GM12872 (cell line): ENCODE data around the gene WNT2.

Source experiments
- TF ChIP-seq, protein P1 (sequence below): IDR thresholded peaks from 3 replicates; pipeline ENCODE4 v1.5.1; 2011; ENCODE audit warnings: low read depth, mild to moderate bottlenecking, low read length, moderate library complexity; ENCODE audit not compliant: insufficient read depth

The WNT2 gene

GRCh38 chr7:117243390-117243789 lies 79.5 kb downstream of the WNT2 start:
- TF ChIP-seq, protein P1, sequence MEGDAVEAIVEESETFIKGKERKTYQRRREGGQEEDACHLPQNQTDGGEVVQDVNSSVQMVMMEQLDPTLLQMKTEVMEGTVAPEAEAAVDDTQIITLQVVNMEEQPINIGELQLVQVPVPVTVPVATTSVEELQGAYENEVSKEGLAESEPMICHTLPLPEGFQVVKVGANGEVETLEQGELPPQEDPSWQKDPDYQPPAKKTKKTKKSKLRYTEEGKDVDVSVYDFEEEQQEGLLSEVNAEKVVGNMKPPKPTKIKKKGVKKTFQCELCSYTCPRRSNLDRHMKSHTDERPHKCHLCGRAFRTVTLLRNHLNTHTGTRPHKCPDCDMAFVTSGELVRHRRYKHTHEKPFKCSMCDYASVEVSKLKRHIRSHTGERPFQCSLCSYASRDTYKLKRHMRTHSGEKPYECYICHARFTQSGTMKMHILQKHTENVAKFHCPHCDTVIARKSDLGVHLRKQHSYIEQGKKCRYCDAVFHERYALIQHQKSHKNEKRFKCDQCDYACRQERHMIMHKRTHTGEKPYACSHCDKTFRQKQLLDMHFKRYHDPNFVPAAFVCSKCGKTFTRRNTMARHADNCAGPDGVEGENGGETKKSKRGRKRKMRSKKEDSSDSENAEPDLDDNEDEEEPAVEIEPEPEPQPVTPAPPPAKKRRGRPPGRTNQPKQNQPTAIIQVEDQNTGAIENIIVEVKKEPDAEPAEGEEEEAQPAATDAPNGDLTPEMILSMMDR, result no peak

DNA sequence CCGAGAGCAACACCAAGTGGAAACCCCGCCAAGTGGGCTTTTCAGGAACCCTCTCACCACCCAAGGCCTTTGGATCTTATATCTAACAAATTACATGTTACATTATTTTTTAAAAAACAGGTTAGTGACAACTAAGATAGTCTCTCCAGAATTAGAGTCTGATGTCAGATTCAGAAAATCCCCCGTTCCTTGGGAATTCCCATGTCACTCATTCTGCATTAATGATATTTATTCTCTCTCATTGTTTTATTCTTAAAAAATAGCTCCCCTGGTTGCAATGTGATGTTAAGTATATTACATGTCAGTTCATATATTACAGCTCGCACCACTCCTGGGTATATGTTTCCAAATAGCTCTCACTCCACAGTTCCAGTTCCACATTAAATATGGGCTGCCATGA lies 81.8 kb downstream of the WNT2 start:
- TF ChIP-seq, protein P1, result no peak

DNA sequence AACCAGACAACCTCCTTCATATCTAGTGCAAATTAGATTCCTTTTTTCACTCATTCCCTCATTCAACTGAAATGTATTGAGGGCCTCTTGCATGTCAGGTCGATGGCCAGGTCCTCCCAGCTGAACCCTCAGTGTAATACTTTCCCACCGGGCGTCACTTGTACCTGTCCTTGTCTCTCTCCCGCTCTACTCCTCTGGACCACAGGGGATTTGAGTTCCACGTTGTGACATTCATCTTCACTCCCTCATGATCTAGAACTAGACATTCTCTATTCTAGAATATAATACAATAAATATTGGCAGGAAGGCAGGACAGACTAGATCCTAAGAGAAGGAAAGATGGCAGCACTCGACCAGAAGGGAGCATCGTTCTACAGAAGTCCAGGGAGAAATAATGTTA lies 83.9 kb downstream of the WNT2 start:
- TF ChIP-seq, protein P1, result no peak

DNA sequence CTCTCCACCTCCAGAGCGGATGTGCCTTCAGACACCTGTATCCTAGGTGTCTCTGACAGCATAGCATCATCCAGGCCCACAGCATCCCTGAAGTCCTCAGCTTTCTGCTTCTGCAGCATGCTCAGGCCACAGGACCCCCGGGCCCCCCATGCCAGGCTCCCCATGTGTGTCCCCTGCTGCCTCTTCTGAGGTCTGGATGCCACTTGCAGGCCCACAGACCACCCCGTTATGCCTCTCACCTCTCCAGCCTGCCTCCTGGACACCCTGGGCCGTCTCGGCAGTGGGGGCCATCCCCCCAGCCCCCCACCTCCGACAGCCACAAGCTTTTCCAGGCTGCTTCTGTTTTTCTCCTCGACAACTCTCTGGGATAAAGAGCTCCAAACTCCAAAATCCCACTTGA lies 84.4 kb downstream of the WNT2 start:
- TF ChIP-seq, protein P1, result no peak

DNA sequence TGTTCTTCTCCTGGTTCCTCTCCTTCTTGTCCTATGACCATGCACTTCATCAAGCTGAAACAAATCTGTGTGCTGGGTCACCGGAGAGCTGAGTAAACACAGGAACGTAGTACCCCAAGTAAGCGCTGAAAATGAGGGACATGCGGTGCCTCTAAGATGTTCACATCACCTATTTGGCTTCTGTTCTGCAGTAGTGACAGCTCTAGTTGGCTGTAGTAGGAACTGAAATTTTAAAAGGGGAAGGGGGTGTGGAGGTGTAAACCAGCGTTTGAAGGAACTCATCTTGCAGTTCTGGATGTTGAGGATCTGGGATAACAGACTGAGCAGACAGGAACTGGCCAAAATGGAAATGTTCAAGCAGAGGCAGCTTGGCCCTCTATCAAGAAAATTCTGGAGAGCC lies 85.2 kb downstream of the WNT2 start:
- TF ChIP-seq, protein P1, result no peak

DNA sequence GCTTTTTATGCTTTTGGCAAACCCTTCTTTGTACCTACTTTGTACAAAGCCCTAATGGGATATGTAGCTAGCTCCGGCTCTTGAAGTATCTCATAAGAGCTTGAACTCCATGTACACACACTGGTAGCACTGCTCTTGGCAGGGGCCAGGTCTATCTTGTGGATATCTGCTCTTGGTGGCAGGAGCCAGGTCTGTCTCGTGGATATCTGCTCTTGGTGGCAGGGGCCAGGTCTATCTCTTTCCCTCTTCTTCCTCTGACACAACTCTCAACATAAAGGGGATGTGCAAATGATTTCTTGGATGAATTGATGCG lies 91.9 kb downstream of the WNT2 start:
- TF ChIP-seq, protein P1, result no peak

GRCh38 chr7:117230276-117231046 lies 92.4 kb downstream of the WNT2 start:
- TF ChIP-seq, protein P1, result no peak
